Heart left ventricle (tissue), 16 donors: ENCODE results near the gene LRRC3. TPM values are rescaled to one million over a fixed set of nuclear protein-coding genes. Genes with fewer than 3 reads are reported as not detected.
A peak's percentile ranks its signal among the peaks of the same experiment; 100 is the strongest.
"Not testable (repeated sequence)": the region's sequence is repeated elsewhere in the genome, so short reads cannot be mapped to it uniquely, and the experiment has no call there.

Source experiments
- ATAC-seq, 4 donors: fragments of 200-7000 bp; cut with Tn5 transposase; one replicate each; pipeline ENCODE4 v1.9.1; 2020 to 2022; ENCODE audit warnings: moderate library complexity in 4 of 4, mild to moderate bottlenecking in 3 of 4, moderate number of reproducible peaks in 1 of 4
- DNase-seq, 5 donors: peaks; one replicate each; pipeline ENCODE4 v3.0.0-alpha.2; 2020
- H3K27ac ChIP-seq, 12 donors: fragments of 200-600 bp; sonication (generic) in 4 of 12; one replicate each; pipeline versions ENCODE4 v1.5.0 to v1.8.0; 2016 to 2022; ENCODE audit warnings: mild to moderate bottlenecking in 2 of 12
- H3K27me3 ChIP-seq, 9 donors: fragments of 200-600 bp; sonication (generic) in 2 of 9; one replicate each; pipeline versions ENCODE4 v1.5.1 to v1.8.0; 2016 to 2022; ENCODE audit warnings: mild to moderate bottlenecking in 3 of 9
- H3K36me3 ChIP-seq, 9 donors: fragments of 200-600 bp; sonication (generic) in 2 of 9; one replicate each; pipeline versions ENCODE4 v1.5.0 to v1.8.0; 2018 to 2022; ENCODE audit warnings: mild to moderate bottlenecking in 2 of 9
- H3K4me1 ChIP-seq, 12 donors: fragments of 200-600 bp; sonication (generic) in 4 of 12; one replicate each; pipeline versions ENCODE4 v1.5.0 to v1.8.0; 2016 to 2022; ENCODE audit warnings: mild to moderate bottlenecking in 3 of 12
- H3K4me3 ChIP-seq, 12 donors: fragments of 200-600 bp; sonication (generic) in 4 of 12; one replicate each; pipeline versions ENCODE4 v1.5.0 to v1.8.0; 2017 to 2022; ENCODE audit warnings: mild to moderate bottlenecking in 9 of 12, moderate library complexity in 4 of 12
- H3K9me3 ChIP-seq, 12 donors: fragments of 200-600 bp; sonication (generic) in 4 of 12; one replicate each; pipeline versions ENCODE4 v1.5.0 to v1.8.0; 2016 to 2022; ENCODE audit warnings: mild to moderate bottlenecking in 1 of 12
- POLR2A ChIP-seq, 2 donors: fragments of 450-650 bp; IDR thresholded peaks; one replicate each; pipeline ENCODE4 v1.6.1; 2017; ENCODE audit warnings: antibody characterized with exemption in 2 of 2, mild to moderate bottlenecking in 2 of 2, moderate library complexity in 2 of 2
- WGBS, 4 donors: extraction: QIAGEN DNeasy Blood & Tissue Kit in 2 of 4; methylation state at CpG; one replicate each; pipeline versions ENCODE4 v1.1.5 to v1.1.7; 2013 to 2018; 5-methylcytosine and 5-hydroxymethylcytosine counted together
- intact Hi-C, 10 donors: fragments of 100-400 bp; cut with DNase I; formaldehyde crosslinking; loops; one replicate each; pipeline versions ENCODE4 v1.11.1 to v1.14.2; 2022
- polyA plus RNA-seq, 2 donors: library from polyadenylated mRNA; stranded (reverse); fragments of 200-250 nt; gene quantifications; one replicate each; pipeline ENCODE4 v1.2.3, GENCODE V29; 2013
- total RNA-seq, 9 donors: library from RNA; depleted of rRNA in 2 of 9; stranded (reverse); fragments of >200 nt in 2 of 9; fragmentation: NEBNext Ultra II Directional in 3 of 9; extraction: Animal tissue kit (Norgen Biotek cat#: 25700) in 3 of 9; gene quantifications; one replicate each; pipeline versions ENCODE4 v1.1.0 to v1.2.4, GENCODE V29; 2016 to 2023
- TF ChIP-seq, protein P1 (sequence below), 12 donors: fragments of 200-600 bp; sonication (generic) in 4 of 12; IDR thresholded peaks; one replicate each; pipeline versions ENCODE4 v1.5.0 to v1.8.0; 2018 to 2022; ENCODE audit warnings: antibody characterized with exemption in 12 of 12, mild to moderate bottlenecking in 5 of 12
- donor health status: ischemic (EF 13 %, LVEDD 7.1; RV severe dilation, severe dysfunction).
- donor health status: healthy with polysubstance abuse.
- donor health status: DM: no; HTN: yes; CAD: no.
- donor health status: DM: no; HTN: no; CAD: no.
- donor health status: ischemic (EF 25% LVEDD 6.9; RV normal size, moderate dysfunction).
- donor health status: ischemic (EF 25% LVEDD 5.7; RV mildly dilated, moderate dysfunction).
- donor health status: healthy.
- donor health status: DM: yes; HTN: yes; CAD: no.
- donor health status: ischemic (EF 35%, LVEDD 5.7; RV mildly dilated, moderate dysfunction).
- donor health status: nonischemic (EF 11% LVEDD 7.7; RV severe dilation, severe dysfunction).
- donor health status: DM: yes; HTN: yes; CAD: no.
- donor health status: PGD.
- donor health status: ischemic (EF 29% LVEDD 5.4; RV normal size, mild dysfunction).
- donor health status: nonischemic (EF 23%, LVEDD 6.1; RV moderate dilation, normal function).

Gene LRRC3
- total and polyA plus RNA-seq, 11 donors, result 1.4 to 5.8 (median 2.3) TPM

DNA sequence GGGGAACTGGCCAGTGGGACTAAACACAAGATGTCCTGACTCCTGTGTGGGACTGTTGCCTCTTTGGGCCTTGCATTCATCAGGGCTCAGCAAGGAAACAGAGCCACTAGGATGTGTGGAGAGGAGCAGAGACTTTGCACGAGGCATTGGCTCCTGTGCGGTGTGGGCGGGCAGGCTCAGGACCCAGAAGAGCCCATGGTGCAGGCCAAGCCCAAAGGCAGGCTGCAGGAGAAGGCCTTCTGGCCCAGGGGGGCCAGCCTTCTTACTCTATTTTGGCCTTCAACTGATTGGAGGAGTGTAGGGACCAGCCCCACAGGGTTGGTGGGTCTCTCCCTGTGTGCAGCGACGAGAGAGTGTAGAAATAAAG lies 23.5 kb downstream of the LRRC3 start:
- 83 to 92% (median 87%) methylated on average over 5 of the region's 5 CpGs for WGBS, 4 donors
- TF ChIP-seq, protein P1, sequence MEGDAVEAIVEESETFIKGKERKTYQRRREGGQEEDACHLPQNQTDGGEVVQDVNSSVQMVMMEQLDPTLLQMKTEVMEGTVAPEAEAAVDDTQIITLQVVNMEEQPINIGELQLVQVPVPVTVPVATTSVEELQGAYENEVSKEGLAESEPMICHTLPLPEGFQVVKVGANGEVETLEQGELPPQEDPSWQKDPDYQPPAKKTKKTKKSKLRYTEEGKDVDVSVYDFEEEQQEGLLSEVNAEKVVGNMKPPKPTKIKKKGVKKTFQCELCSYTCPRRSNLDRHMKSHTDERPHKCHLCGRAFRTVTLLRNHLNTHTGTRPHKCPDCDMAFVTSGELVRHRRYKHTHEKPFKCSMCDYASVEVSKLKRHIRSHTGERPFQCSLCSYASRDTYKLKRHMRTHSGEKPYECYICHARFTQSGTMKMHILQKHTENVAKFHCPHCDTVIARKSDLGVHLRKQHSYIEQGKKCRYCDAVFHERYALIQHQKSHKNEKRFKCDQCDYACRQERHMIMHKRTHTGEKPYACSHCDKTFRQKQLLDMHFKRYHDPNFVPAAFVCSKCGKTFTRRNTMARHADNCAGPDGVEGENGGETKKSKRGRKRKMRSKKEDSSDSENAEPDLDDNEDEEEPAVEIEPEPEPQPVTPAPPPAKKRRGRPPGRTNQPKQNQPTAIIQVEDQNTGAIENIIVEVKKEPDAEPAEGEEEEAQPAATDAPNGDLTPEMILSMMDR (IDR thresholded peaks at IDR 0.05), result no peak
- TF ChIP-seq POLR2A (IDR thresholded peaks at IDR 0.05), result no peak

DNA sequence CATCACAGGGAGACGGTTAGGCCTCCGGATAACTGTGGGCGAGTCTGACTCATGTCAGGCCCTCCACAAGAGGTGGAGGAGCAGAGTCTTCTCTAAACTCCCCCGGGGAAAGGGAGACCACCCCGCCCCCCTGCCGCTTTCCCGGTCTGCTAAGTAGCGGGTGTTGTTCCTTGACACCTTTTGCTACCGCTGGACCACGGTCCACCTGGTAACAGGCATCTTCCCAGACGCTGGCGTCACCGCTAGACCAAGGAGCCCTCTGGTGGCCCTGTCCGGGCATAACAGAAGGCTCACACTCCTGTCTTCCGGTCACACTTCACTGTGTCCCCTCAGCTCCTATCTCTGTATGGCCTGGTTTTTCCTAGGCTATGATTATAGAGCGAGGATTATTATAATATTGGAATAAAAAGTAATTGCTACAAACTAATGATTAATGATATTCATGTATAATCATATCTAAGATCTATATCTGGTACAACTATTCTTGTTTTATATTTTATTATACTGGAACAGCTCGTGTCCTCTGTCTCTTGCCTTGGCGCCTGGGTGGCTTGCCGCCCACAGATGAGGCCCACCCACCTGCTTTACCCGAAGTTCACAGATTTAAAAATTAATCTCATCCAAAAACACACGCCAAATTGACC lies 24.4 kb downstream of the LRRC3 start:
- H3K27ac ChIP-seq, ATAC-seq, H3K27me3 ChIP-seq, H3K4me3 ChIP-seq, H3K9me3 ChIP-seq, H3K36me3 ChIP-seq: not testable (repeated sequence)
- peak in 2 of 5 donors; percentile 46 to 67 for DNase-seq
- TF ChIP-seq, protein P1 (IDR thresholded peaks at IDR 0.05), result peak; percentile 42 to 72 (median 62)
- intact Hi-C loops, result loop anchor here in 2 of 10 donors (5.0 to 10.0 kb wide), 2 partner anchors 135 to 182 kb away; no protein-coding TSS in a partner anchor
- peaks cover 0 to 17% (median 3%) of the 10 kb centered on the region in 12 donors for H3K4me1 ChIP-seq
- WGBS, 4 donors, result 40 to 48% (median 44%) methylated on average over 21 of the region's 21 CpGs

More for the DNA sequence above, 23.5 kb downstream of the LRRC3 start:
- ATAC-seq (no peak), DNase-seq (no peak)
- Histone ChIP-seq H3K36me3 (no peaks in the 10 kb centered on the region), H3K27me3 (peaks cover 0 to 8% (median 0%) of the 10 kb centered on the region in 9 donors), H3K9me3 (no peaks in the 10 kb centered on the region), H3K4me3 (no peak overlapping the region), H3K27ac (peak overlapping the region in 5 of 12 donors; percentile 17 to 64 (median 55)), H3K4me1 (peaks cover 0 to 17% (median 3%) of the 10 kb centered on the region in 12 donors)
- intact Hi-C loops, result loop anchor here in 1 of 10 donors (10.0 kb wide), 1 partner anchor 134 kb away; no protein-coding TSS in a partner anchor

DNA sequence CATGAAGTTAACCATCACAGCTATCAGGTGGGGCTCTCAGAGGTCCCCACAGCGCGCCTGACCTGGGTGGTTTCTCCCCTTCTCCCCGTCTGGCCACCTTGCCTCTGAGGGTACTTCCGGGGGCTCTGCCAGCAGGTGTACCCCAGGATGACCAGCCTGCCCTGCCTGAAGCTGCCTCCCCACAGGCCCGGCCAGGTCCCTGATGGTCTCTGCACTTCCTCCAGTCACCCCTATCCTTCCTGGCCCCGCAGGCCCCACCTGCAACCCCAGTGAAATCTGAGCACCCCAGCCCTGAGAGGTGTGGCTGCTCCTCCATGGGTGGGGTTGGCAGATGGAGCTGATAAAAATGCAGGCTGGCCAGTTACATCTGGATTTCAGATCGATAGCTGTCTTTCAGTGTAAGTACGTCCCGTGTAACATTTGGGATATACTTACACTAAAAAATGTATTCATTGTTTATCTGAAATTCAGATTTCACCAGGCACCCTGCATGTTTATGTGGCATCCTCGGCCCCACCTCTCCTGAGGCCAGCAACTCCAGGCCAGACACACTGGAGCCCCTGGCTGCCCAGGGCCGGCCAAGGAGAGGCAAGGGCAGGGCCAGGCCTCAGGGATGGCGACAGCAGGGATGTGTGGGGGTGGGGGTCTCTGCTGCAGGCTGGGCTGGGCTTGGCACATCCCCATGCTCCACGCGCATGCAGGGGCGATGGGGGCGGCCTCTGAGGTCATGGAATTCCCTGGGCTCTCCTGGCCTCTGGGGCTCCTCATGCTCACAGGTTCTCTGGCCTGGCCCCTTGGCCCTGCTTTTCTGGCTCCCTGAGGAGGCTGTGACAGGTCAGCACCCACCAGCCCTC lies 25.1 kb downstream of the LRRC3 start:
- Histone ChIP-seq H3K4me3 (no peak overlapping the region), H3K27me3 (peaks cover 0 to 10% (median 0%) of the 10 kb centered on the region in 9 donors), H3K36me3 (no peaks in the 10 kb centered on the region), H3K27ac (no peak overlapping the region), H3K4me1 (peaks cover 0 to 17% (median 3%) of the 10 kb centered on the region in 12 donors), H3K9me3 (no peaks in the 10 kb centered on the region)
- DNase-seq (no peak), ATAC-seq (no peak)
- no peak for TF ChIP-seq POLR2A (IDR thresholded peaks at IDR 0.05)
- TF ChIP-seq, protein P1 (IDR thresholded peaks at IDR 0.05), result no peak
- intact Hi-C loops, result loop anchor here in 1 of 10 donors (5.0 kb wide), 1 partner anchor 183 kb away; no protein-coding TSS in a partner anchor
- WGBS, 4 donors, result 74 to 85% (median 79%) methylated on average over 14 to 16 of the region's 16 CpGs
